Mesothelial cell of epicardium (in vitro differentiated cells): ENCODE measurements around the gene CRTC1. TPM values are rescaled to one million over a fixed set of nuclear protein-coding genes. Genes with fewer than 3 reads are reported as not detected.
A peak's percentile ranks its signal among the peaks of the same experiment; 100 is the strongest.
"Not testable (repeated sequence)": the region's sequence is repeated elsewhere in the genome, so short reads cannot be mapped to it uniquely, and the experiment has no call there.

Source experiments
- DNase-seq, 2 experiments: peaks; one replicate each; pipeline ENCODE4 v3.0.0; 2021; ENCODE audit warnings: low spot score in 2 of 2; ENCODE audit not compliant: unreplicated experiment in 2 of 2
- H3K27ac Mint-ChIP-seq: 2 replicates; pipeline ENCODE4 v1.8.0; 2021; ENCODE audit warnings: mixed read lengths
- H3K27me3 Mint-ChIP-seq: 2 replicates; pipeline ENCODE4 v1.8.0; 2021; ENCODE audit warnings: low read depth, mixed read lengths
- H3K36me3 Mint-ChIP-seq: 2 replicates; pipeline ENCODE4 v1.8.0; 2021; ENCODE audit warnings: mixed read lengths
- H3K4me1 Mint-ChIP-seq: 2 replicates; pipeline ENCODE4 v1.8.0; 2021; ENCODE audit warnings: mixed read lengths
- H3K4me3 Mint-ChIP-seq: 2 replicates; pipeline ENCODE4 v1.8.0; 2021; ENCODE audit warnings: mild to moderate bottlenecking, moderate library complexity, mixed read lengths
- H3K9me3 Mint-ChIP-seq: 2 replicates; pipeline ENCODE4 v1.8.0; 2021; ENCODE audit warnings: mixed read lengths
- total RNA-seq: library from RNA; stranded (reverse); gene quantifications from 3 replicates; pipeline ENCODE4 v1.2.1, GENCODE V29; 2021
- TF ChIP-seq, protein P1 (sequence below): fragments of 200-600 bp; sonication (generic); IDR thresholded peaks from one replicate; pipeline ENCODE4 v1.5.0; 2021; ENCODE audit warnings: antibody characterized with exemption; ENCODE audit not compliant: unreplicated experiment

The CRTC1 gene
- total RNA-seq, 1 donor from 2014 or later, result 31.9 TPM

DNA sequence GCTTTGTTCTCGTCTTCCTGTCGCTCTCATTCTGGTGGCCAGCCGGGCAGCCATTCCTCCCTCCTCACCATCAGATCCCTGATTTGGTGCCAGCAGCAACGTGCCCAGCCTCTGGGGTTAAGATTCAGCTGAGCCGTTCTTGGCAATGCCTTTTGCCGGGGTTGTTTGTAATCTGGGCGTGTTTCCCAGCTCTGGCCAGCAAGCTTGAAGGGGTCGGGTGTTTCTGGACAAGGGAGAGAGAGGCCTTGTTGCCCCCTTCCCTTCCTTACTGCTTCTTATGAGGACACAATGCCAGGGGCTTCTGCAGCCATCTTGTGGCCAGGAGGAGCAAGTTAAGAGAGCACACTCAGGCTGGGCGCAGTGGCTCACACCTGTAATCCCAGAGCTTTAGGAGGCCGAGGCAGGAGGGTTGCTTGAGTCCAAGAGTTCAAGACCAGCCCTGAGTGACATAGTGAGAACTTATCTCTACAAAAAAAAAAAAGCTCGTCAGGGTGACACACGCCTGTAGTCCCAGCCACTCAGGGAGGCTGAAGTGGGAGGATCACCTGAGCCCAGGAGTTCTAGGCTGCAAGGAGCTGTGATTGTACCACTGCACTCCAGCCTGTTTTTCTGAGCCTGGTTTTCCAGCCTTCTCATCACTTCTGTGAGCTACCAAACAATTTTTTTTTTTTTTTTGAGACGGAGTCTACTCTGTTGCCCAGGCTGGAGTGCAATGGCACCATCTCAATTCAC is 10.7 kb upstream of the CRTC1 start:
- no peak overlapping the region for H3K27ac Mint-ChIP-seq
- no peaks in the 10 kb centered on the region for H3K27me3 Mint-ChIP-seq
- peaks cover 10% of the 10 kb centered on the region for H3K36me3 Mint-ChIP-seq
- TF ChIP-seq, protein P1, sequence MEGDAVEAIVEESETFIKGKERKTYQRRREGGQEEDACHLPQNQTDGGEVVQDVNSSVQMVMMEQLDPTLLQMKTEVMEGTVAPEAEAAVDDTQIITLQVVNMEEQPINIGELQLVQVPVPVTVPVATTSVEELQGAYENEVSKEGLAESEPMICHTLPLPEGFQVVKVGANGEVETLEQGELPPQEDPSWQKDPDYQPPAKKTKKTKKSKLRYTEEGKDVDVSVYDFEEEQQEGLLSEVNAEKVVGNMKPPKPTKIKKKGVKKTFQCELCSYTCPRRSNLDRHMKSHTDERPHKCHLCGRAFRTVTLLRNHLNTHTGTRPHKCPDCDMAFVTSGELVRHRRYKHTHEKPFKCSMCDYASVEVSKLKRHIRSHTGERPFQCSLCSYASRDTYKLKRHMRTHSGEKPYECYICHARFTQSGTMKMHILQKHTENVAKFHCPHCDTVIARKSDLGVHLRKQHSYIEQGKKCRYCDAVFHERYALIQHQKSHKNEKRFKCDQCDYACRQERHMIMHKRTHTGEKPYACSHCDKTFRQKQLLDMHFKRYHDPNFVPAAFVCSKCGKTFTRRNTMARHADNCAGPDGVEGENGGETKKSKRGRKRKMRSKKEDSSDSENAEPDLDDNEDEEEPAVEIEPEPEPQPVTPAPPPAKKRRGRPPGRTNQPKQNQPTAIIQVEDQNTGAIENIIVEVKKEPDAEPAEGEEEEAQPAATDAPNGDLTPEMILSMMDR, result no peak
- H3K4me3 Mint-ChIP-seq, result no peak overlapping the region
- H3K4me1 Mint-ChIP-seq, result peaks cover 10% of the 10 kb centered on the region
- no peaks in the 10 kb centered on the region for H3K9me3 Mint-ChIP-seq
- no peak for DNase-seq

DNA sequence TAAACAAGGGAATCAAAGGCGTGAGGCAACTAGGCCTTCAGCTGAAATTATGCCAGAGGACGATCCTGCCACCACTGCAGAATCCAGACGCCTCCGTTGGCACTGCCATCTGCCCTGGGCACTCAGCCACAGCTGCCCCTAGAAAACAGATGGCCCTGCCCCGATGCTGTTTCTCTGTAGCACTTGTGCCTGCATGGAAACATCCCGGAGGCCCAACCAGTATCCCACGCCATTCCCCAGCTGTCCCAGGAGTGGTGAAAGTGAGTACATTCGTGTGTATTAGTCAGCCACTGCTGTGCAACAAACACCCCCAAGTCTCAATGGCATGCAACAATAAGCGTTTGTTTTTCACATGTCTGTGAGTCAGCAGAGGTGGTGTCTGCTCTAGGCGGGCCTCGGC is 8.9 kb upstream of the CRTC1 start:
- H3K27ac Mint-ChIP-seq, result no peak overlapping the region
- H3K4me1 Mint-ChIP-seq, result peaks cover 16% of the 10 kb centered on the region
- no peaks in the 10 kb centered on the region for H3K27me3 Mint-ChIP-seq
- no peak overlapping the region for H3K4me3 Mint-ChIP-seq
- no peak for DNase-seq
- H3K36me3 Mint-ChIP-seq, result peaks cover 8% of the 10 kb centered on the region
- H3K9me3 Mint-ChIP-seq, result no peaks in the 10 kb centered on the region
- TF ChIP-seq, protein P1, result no peak

DNA sequence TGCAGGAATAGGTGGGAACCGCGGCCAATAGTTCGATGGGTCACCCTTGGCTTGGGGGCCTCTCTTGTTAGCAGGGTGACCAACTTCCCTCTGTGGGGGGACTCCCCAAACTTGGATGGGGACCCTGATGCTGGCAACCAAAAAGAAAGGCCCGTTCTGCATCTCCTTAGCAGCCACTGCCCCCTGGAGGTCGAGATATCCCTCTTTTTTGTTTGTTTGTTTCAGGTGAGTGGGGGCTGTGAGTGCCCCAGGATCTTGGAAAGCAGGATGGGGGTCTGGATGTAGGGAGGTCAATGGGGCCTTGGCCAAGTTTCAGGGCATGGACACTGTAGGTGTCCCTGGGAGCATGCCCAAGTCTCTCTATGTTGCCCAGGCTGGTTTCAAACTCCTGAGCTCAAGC is 7.7 kb upstream of the CRTC1 start:
- DNase-seq, result no peak
- H3K4me3 Mint-ChIP-seq, result no peak overlapping the region

DNA sequence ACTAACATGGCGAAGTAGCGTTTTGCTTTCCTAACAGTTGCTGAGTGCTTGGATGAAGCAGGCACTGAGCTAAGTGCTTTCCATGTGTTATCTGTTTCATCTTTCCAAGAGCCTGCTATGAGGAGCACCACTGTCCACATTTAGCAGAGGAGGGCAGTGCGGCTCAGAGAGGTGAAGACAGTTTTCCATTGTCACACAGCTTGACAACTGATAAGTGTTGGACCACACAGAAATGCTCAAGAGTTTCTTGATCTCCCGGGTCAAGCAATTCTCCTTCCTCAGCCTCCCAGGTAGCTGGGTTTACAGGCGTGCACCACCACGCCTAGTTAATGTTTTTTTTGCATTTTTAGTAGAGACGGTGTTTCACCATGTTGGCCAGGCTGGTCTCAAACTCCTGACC is 6.8 kb upstream of the CRTC1 start:
- no peaks in the 10 kb centered on the region for H3K36me3 Mint-ChIP-seq
- no peak overlapping the region for H3K4me3 Mint-ChIP-seq
- no peaks in the 10 kb centered on the region for H3K9me3 Mint-ChIP-seq
- TF ChIP-seq, protein P1, result no peak
- H3K27ac Mint-ChIP-seq, result no peak overlapping the region
- DNase-seq, result no peak
- no peaks in the 10 kb centered on the region for H3K27me3 Mint-ChIP-seq
- peaks cover 12% of the 10 kb centered on the region for H3K4me1 Mint-ChIP-seq

More for the DNA sequence above, 7.7 kb upstream of the CRTC1 start:
- no peaks in the 10 kb centered on the region for H3K9me3 Mint-ChIP-seq
- TF ChIP-seq, protein P1, result peak; percentile 26
- peaks cover 16% of the 10 kb centered on the region for H3K4me1 Mint-ChIP-seq
- H3K36me3 Mint-ChIP-seq, result peaks cover 2% of the 10 kb centered on the region
- H3K27ac Mint-ChIP-seq, result no peak overlapping the region
- H3K27me3 Mint-ChIP-seq, result no peaks in the 10 kb centered on the region

DNA sequence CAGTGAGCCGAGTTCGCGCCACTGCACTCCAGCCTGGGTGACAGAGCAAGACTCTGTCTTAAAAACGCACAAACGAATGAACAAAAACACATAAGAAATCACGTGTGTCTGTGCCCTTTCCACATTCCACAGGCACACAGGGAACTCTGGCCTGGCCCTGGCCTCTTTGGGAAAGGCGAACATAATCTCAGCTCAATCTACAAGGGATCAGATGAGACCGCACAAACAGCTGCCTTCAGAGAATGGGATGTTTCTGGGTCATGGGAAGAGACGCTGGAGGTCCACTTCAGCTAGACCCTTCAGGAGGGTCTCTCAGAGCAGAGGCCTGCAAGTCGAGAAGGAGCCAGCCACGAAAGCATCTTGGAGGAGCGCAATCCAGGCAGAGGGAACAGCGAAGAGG is 6.3 kb upstream of the CRTC1 start:
- Mint-ChIP-seq H3K27me3 (no peaks in the 10 kb centered on the region), H3K27ac (peak overlapping the region; percentile 51), H3K4me3 (no peak overlapping the region), H3K36me3 (no peaks in the 10 kb centered on the region), H3K9me3 (no peaks in the 10 kb centered on the region), H3K4me1 (peaks cover 10% of the 10 kb centered on the region)
- no peak for DNase-seq
- TF ChIP-seq, protein P1, result no peak

DNA sequence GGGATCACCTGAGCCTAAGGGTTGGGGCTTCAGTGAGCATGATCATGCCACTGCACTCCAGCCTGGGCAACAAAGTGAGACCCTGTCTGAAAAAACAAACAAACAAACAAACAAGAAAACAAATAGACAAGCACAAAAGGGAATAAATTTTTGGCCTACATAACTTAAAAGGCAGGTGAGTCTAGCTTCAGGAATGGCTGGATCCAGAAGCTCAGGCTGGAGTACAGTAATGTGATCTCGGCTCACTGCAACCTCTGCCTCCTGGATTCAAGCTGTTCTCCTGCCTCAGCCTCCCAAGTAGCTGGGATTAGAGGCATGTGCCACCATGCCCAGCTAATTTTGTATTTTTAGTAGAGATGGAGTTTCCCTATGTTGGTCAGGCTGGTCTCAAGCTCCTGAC is 3.3 kb upstream of the CRTC1 start:
- H3K27me3 Mint-ChIP-seq, DNase-seq, H3K9me3 Mint-ChIP-seq, H3K36me3 Mint-ChIP-seq, H3K27ac Mint-ChIP-seq, H3K4me3 Mint-ChIP-seq: not testable (repeated sequence)
- H3K4me1 Mint-ChIP-seq, result peaks cover 23% of the 10 kb centered on the region
